ENCODE data around the gene ADCK2.
A peak's percentile ranks its signal among the peaks of the same experiment; 100 is the strongest.
"Not testable (repeated sequence)": the region's sequence is repeated elsewhere in the genome, so short reads cannot be mapped to it uniquely, and the experiment has no call there.

The ADCK2 gene

GRCh38 chr7:140674356-140674800 is 1.6 kb downstream of the ADCK2 start:
- H4K5ac ChIP-seq (ENCODE audit: low read length), result no peak overlapping the region
- no peak overlapping the region for H2BK120ac ChIP-seq (ENCODE audit: low read depth, low read length)
- DNase-seq, result no peak
- H3K36me3 ChIP-seq (ENCODE audit: control insufficient read depth, insufficient read depth, low read length), result no peaks in the 10 kb centered on the region
- no peak overlapping the region for H3K4me2 ChIP-seq (ENCODE audit: low read length)
- no peaks in the 10 kb centered on the region for H3K4me1 ChIP-seq (ENCODE audit: control insufficient read depth, low read depth, low read length)
- H3K18ac ChIP-seq (ENCODE audit: low read length), result no peak overlapping the region
- no peak overlapping the region for H3K9ac ChIP-seq (ENCODE audit: low read length)
- WGBS (ENCODE audit: extremely low coverage, insufficient coverage, low lambda C conversion rate), result no CpG with 5 or more reads among the region's 5 CpGs
- H3K56ac ChIP-seq (ENCODE audit: low read length), result no peak overlapping the region
- H3K4me3 ChIP-seq (ENCODE audit: low read length), result no peak overlapping the region
- H2BK5ac ChIP-seq (ENCODE audit: low read length), result no peak overlapping the region
- no peaks in the 10 kb centered on the region for H3K79me2 ChIP-seq (ENCODE audit: control insufficient read depth, insufficient read depth, low read length)
- no peak overlapping the region for H4K8ac ChIP-seq (ENCODE audit: low read depth, low read length)
- H2AK5ac ChIP-seq (ENCODE audit: low read length), result no peak overlapping the region
- no peaks in the 10 kb centered on the region for H3K27me3 ChIP-seq (ENCODE audit: insufficient read depth, low read length, poor library complexity)
- no peak overlapping the region for H3K27ac ChIP-seq (ENCODE audit: low read depth, low read length)
- no peak overlapping the region for H3K4ac ChIP-seq (ENCODE audit: low read depth, low read length)
- no peak overlapping the region for H3K23ac ChIP-seq (ENCODE audit: low read length)
- H3K79me1 ChIP-seq (ENCODE audit: low read length), result no peaks in the 10 kb centered on the region
- H2BK15ac ChIP-seq (replicated peaks; ENCODE audit: low read depth), result no peak overlapping the region

GRCh38 chr7:140674899-140675701 is 2.4 kb downstream of the ADCK2 start:
- Histone ChIP-seq H3K27me3 (ENCODE audit: insufficient read depth, low read length, poor library complexity) (no peaks in the 10 kb centered on the region), H4K5ac (ENCODE audit: low read length) (no peak overlapping the region), H3K9ac (ENCODE audit: low read length) (no peak overlapping the region), H3K4ac (ENCODE audit: low read depth, low read length) (no peak overlapping the region), H3K36me3 (ENCODE audit: control insufficient read depth, insufficient read depth, low read length) (no peaks in the 10 kb centered on the region), H3K79me1 (ENCODE audit: low read length) (no peaks in the 10 kb centered on the region), H3K4me1 (ENCODE audit: control insufficient read depth, low read depth, low read length) (no peaks in the 10 kb centered on the region), H3K4me2 (ENCODE audit: low read length) (no peak overlapping the region), H2BK120ac (ENCODE audit: low read depth, low read length) (no peak overlapping the region), H3K56ac (ENCODE audit: low read length) (no peak overlapping the region), H3K18ac (ENCODE audit: low read length) (no peak overlapping the region), H3K79me2 (ENCODE audit: control insufficient read depth, insufficient read depth, low read length) (no peaks in the 10 kb centered on the region), H2BK15ac (replicated peaks; ENCODE audit: low read depth) (no peak overlapping the region), H2AK5ac (ENCODE audit: low read length) (no peak overlapping the region), H4K8ac (ENCODE audit: low read depth, low read length) (no peak overlapping the region), H3K27ac (ENCODE audit: low read depth, low read length) (no peak overlapping the region), H3K4me3 (ENCODE audit: low read length) (no peak overlapping the region), H3K23ac (ENCODE audit: low read length) (no peak overlapping the region), H2BK5ac (ENCODE audit: low read length) (no peak overlapping the region)
- no CpG with 5 or more reads among the region's 8 CpGs for WGBS (ENCODE audit: extremely low coverage, insufficient coverage, low lambda C conversion rate)
- peak; percentile 81 for DNase-seq

DNA sequence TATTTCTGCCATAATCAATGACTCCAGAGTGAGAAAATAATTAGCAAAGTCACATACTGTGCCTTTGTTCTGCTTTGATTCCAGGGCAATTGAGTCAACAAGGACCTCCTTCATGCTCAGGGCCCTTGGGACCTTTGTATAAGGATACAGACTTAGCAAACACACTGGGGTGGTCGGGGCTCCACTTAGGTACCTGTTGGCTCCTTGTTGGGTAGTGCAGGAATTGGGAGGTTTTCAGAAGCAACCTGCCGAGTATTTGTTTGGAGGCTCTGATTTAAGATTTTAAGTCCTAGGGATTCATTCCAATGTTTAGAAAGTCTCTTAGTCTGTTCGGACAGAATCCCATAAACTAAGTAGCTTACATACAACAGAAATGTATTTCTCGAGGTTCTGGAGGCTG is 3.0 kb downstream of the ADCK2 start:
- H3K18ac ChIP-seq (ENCODE audit: low read length), result no peak overlapping the region
- no peak overlapping the region for H2BK15ac ChIP-seq (replicated peaks; ENCODE audit: low read depth)
- no peak overlapping the region for H3K4ac ChIP-seq (ENCODE audit: low read depth, low read length)
- H2AK5ac ChIP-seq (ENCODE audit: low read length), result no peak overlapping the region
- H3K4me3 ChIP-seq (ENCODE audit: low read length), result no peak overlapping the region
- no peak overlapping the region for H3K4me2 ChIP-seq (ENCODE audit: low read length)
- DNase-seq, result no peak
- no CpG with 5 or more reads among the region's 4 CpGs for WGBS (ENCODE audit: extremely low coverage, insufficient coverage, low lambda C conversion rate)
- H3K9ac ChIP-seq (ENCODE audit: low read length), result no peak overlapping the region
- H3K79me1 ChIP-seq (ENCODE audit: low read length), result no peaks in the 10 kb centered on the region
- H3K56ac ChIP-seq (ENCODE audit: low read length), result no peak overlapping the region
- H3K27ac ChIP-seq (ENCODE audit: low read depth, low read length), result no peak overlapping the region
- H3K23ac ChIP-seq (ENCODE audit: low read length), result no peak overlapping the region
- H2BK5ac ChIP-seq (ENCODE audit: low read length), result no peak overlapping the region
- no peak overlapping the region for H4K8ac ChIP-seq (ENCODE audit: low read depth, low read length)
- no peaks in the 10 kb centered on the region for H3K36me3 ChIP-seq (ENCODE audit: control insufficient read depth, insufficient read depth, low read length)
- H2BK120ac ChIP-seq (ENCODE audit: low read depth, low read length), result no peak overlapping the region
- no peaks in the 10 kb centered on the region for H3K79me2 ChIP-seq (ENCODE audit: control insufficient read depth, insufficient read depth, low read length)
- no peaks in the 10 kb centered on the region for H3K27me3 ChIP-seq (ENCODE audit: insufficient read depth, low read length, poor library complexity)
- no peak overlapping the region for H4K5ac ChIP-seq (ENCODE audit: low read length)
- H3K4me1 ChIP-seq (ENCODE audit: control insufficient read depth, low read depth, low read length), result no peaks in the 10 kb centered on the region

GRCh38 chr7:140676306-140676705 is 3.6 kb downstream of the ADCK2 start:
- no peak overlapping the region for H2AK5ac ChIP-seq (ENCODE audit: low read length)

GRCh38 chr7:140676956-140677355 is 4.2 kb downstream of the ADCK2 start:
- not testable (repeated sequence) for H3K4me1 ChIP-seq (ENCODE audit: control insufficient read depth, low read depth, low read length); H3K79me2 ChIP-seq (ENCODE audit: control insufficient read depth, insufficient read depth, low read length); H2BK120ac ChIP-seq (ENCODE audit: low read depth, low read length); H3K56ac ChIP-seq (ENCODE audit: low read length); H3K27me3 ChIP-seq (ENCODE audit: insufficient read depth, low read length, poor library complexity); H2AK5ac ChIP-seq (ENCODE audit: low read length); H3K4me3 ChIP-seq (ENCODE audit: low read length); H4K8ac ChIP-seq (ENCODE audit: low read depth, low read length); H3K79me1 ChIP-seq (ENCODE audit: low read length); H2BK15ac ChIP-seq (replicated peaks; ENCODE audit: low read depth); H2BK5ac ChIP-seq (ENCODE audit: low read length); H3K18ac ChIP-seq (ENCODE audit: low read length); H3K36me3 ChIP-seq (ENCODE audit: control insufficient read depth, insufficient read depth, low read length); H3K27ac ChIP-seq (ENCODE audit: low read depth, low read length); H3K4ac ChIP-seq (ENCODE audit: low read depth, low read length); H3K9ac ChIP-seq (ENCODE audit: low read length); DNase-seq; H3K4me2 ChIP-seq (ENCODE audit: low read length); H3K23ac ChIP-seq (ENCODE audit: low read length); H4K5ac ChIP-seq (ENCODE audit: low read length)
- WGBS (ENCODE audit: extremely low coverage, insufficient coverage, low lambda C conversion rate), result no CpG with 5 or more reads among the region's 11 CpGs

More at GRCh38 chr7:140676306-140676705, 3.6 kb downstream of the ADCK2 start:
- no peak overlapping the region for H2BK120ac ChIP-seq (ENCODE audit: low read depth, low read length)
- H3K4me2 ChIP-seq (ENCODE audit: low read length), result no peak overlapping the region
- no peak overlapping the region for H3K4me3 ChIP-seq (ENCODE audit: low read length)
- no peak overlapping the region for H4K5ac ChIP-seq (ENCODE audit: low read length)
- no peaks in the 10 kb centered on the region for H3K4me1 ChIP-seq (ENCODE audit: control insufficient read depth, low read depth, low read length)
- H3K79me1 ChIP-seq (ENCODE audit: low read length), result no peaks in the 10 kb centered on the region
- no peak overlapping the region for H2BK15ac ChIP-seq (replicated peaks; ENCODE audit: low read depth)
- H3K9ac ChIP-seq (ENCODE audit: low read length), result no peak overlapping the region
- H3K79me2 ChIP-seq (ENCODE audit: control insufficient read depth, insufficient read depth, low read length), result no peaks in the 10 kb centered on the region
- no peak overlapping the region for H3K27ac ChIP-seq (ENCODE audit: low read depth, low read length)
- no peak overlapping the region for H3K4ac ChIP-seq (ENCODE audit: low read depth, low read length)
- no peak overlapping the region for H3K56ac ChIP-seq (ENCODE audit: low read length)
- no peaks in the 10 kb centered on the region for H3K36me3 ChIP-seq (ENCODE audit: control insufficient read depth, insufficient read depth, low read length)
- no peak overlapping the region for H4K8ac ChIP-seq (ENCODE audit: low read depth, low read length)
- no peak overlapping the region for H2BK5ac ChIP-seq (ENCODE audit: low read length)
- no peak for DNase-seq
- no peak overlapping the region for H3K23ac ChIP-seq (ENCODE audit: low read length)
- H3K27me3 ChIP-seq (ENCODE audit: insufficient read depth, low read length, poor library complexity), result no peaks in the 10 kb centered on the region
- no peak overlapping the region for H3K18ac ChIP-seq (ENCODE audit: low read length)
- WGBS (ENCODE audit: extremely low coverage, insufficient coverage, low lambda C conversion rate), result no CpG with 5 or more reads among the region's 3 CpGs

- H3K4me2 ChIP-seq (ENCODE audit: low read length), result no peak overlapping the region
These were observed 4.8 kb downstream of the ADCK2 start for GRCh38 chr7:140677496-140677895.

More at GRCh38 chr7:140677496-140677895, 4.8 kb downstream of the ADCK2 start:
- no peaks in the 10 kb centered on the region for H3K36me3 ChIP-seq (ENCODE audit: control insufficient read depth, insufficient read depth, low read length)
- H3K23ac ChIP-seq (ENCODE audit: low read length), result no peak overlapping the region
- H4K5ac ChIP-seq (ENCODE audit: low read length), result no peak overlapping the region
- no peak overlapping the region for H3K9ac ChIP-seq (ENCODE audit: low read length)
- no peaks in the 10 kb centered on the region for H3K79me2 ChIP-seq (ENCODE audit: control insufficient read depth, insufficient read depth, low read length)
- DNase-seq, result no peak
- no peak overlapping the region for H3K18ac ChIP-seq (ENCODE audit: low read length)
- H2BK120ac ChIP-seq (ENCODE audit: low read depth, low read length), result no peak overlapping the region
- no peak overlapping the region for H3K27ac ChIP-seq (ENCODE audit: low read depth, low read length)
- no peaks in the 10 kb centered on the region for H3K79me1 ChIP-seq (ENCODE audit: low read length)
- WGBS (ENCODE audit: extremely low coverage, insufficient coverage, low lambda C conversion rate), result no CpG with 5 or more reads among the region's 3 CpGs
- no peak overlapping the region for H3K56ac ChIP-seq (ENCODE audit: low read length)
- H2AK5ac ChIP-seq (ENCODE audit: low read length), result no peak overlapping the region
- H3K4me3 ChIP-seq (ENCODE audit: low read length), result no peak overlapping the region
- no peak overlapping the region for H2BK15ac ChIP-seq (replicated peaks; ENCODE audit: low read depth)
- H4K8ac ChIP-seq (ENCODE audit: low read depth, low read length), result no peak overlapping the region
- H3K27me3 ChIP-seq (ENCODE audit: insufficient read depth, low read length, poor library complexity), result no peaks in the 10 kb centered on the region
- no peak overlapping the region for H3K4ac ChIP-seq (ENCODE audit: low read depth, low read length)
- H2BK5ac ChIP-seq (ENCODE audit: low read length), result no peak overlapping the region
- no peaks in the 10 kb centered on the region for H3K4me1 ChIP-seq (ENCODE audit: control insufficient read depth, low read depth, low read length)
